Body of pancreas (tissue), 4 donors: Measurements from ENCODE around the gene HOXB3. TPM values are rescaled to one million over a fixed set of nuclear protein-coding genes. Genes with fewer than 3 reads are reported as not detected.

Source experiments
- ATAC-seq: fragments of 150-250 bp; one replicate; pipeline ENCODE4 v1.9.1; 2016
- DNase-seq, 4 donors: peaks; one replicate each; pipeline ENCODE4 v3.0.0-alpha.2; 2019
- H3K27ac ChIP-seq, 4 donors: fragments of 200-600 bp; sonication (generic); 1 replicate in 3 of 4; 2 replicates in 1 of 4; pipeline versions ENCODE4 v1.5.1 to v1.6.1; 2016 to 2019; ENCODE audit warnings: mild to moderate bottlenecking in 1 of 4, mixed read lengths in 1 of 4, moderate library complexity in 1 of 4
- H3K27me3 ChIP-seq, 2 donors: fragments of 200-600 bp; sonication (generic); one replicate each; pipeline ENCODE4 v1.6.0; 2016; ENCODE audit warnings: mild to moderate bottlenecking in 1 of 2
- H3K36me3 ChIP-seq, 2 donors: fragments of 200-600 bp; sonication (generic); replicated peaks in 1 of 2; 2 replicates each; pipeline ENCODE4 v1.5.1; 2016; ENCODE audit warnings: low read depth in 2 of 2; ENCODE audit not compliant: insufficient read depth in 1 of 2
- H3K4me1 ChIP-seq: fragments of 200-600 bp; sonication (generic); one replicate; pipeline ENCODE4 v1.6.0; 2016
- H3K4me3 ChIP-seq, 2 donors: fragments of 200-600 bp; sonication (generic); 1 replicate in 1 of 2; 2 replicates in 1 of 2; pipeline ENCODE4 v1.5.1; 2016 to 2019
- H3K9me3 ChIP-seq, 3 donors: fragments of 200-600 bp; sonication (generic); 1 replicate in 2 of 3; 2 replicates in 1 of 3; pipeline ENCODE4 v1.5.1; 2016
- POLR2A ChIP-seq, 3 donors: fragments of 450-650 bp; IDR thresholded peaks; one replicate each; pipeline ENCODE4 v1.6.1; 2016; ENCODE audit warnings: antibody characterized with exemption in 3 of 3, mild to moderate bottlenecking in 2 of 3
- WGBS, 2 donors: methylation state at CpG; one replicate each; pipeline ENCODE4 v1.1.5; 2017; 5-methylcytosine and 5-hydroxymethylcytosine counted together
- intact Hi-C: fragments of 100-400 bp; cut with DNase I; formaldehyde crosslinking; loops from one replicate; pipeline ENCODE4 v1.15.1; 2023
- total RNA-seq, 2 donors: library from RNA; depleted of rRNA; stranded (reverse); fragments of >200 nt; gene quantifications; one replicate each; pipeline ENCODE4 v1.1.0, GENCODE V29; 2016
- TF ChIP-seq, protein P1 (sequence below), 7 experiments: fragments of 450-650 bp in 4 of 7; fragments of 200-600 bp in 3 of 7; sonication (generic) in 3 of 7; IDR thresholded peaks; one replicate each; pipeline ENCODE4 v1.5.1; 2016 to 2019; ENCODE audit warnings: antibody characterized with exemption in 7 of 7

HOXB3 gene
- total RNA-seq, 2 donors from 2014 or later, result 2.9 TPM; not detected in 1

DNA sequence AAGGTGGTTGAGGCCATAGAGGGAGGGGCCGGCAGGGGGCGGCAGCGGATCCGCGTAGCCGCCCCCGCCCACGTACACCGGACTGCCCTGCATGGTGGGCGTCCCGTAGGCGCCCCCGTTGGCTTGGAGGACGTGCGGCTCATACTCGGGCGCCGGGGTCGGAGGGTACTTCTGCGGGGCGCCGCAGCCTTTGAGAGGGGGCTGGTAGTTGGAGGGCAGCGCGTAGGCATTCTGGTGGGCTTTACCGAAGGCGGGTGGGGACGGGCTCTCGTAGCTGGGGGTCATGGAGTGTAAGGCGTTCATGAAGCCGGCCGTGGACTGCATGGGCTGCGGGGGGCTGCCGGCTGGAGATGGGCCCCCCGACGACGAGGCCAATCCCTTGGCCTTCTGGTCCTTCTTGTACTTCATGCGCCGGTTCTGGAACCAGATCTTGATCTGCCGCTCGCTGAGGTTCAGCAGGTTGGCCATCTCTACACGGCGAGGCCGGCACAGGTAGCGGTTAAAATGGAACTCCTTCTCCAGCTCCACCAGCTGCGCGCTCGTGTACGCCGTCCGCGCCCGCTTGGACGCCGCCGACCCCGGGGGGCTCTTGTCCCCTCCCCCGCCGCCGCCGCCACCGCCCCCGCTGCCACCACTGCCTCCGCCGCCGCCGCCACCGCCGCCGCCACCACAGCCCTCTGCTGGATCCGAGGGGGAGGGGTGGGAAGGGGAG, 39.4 kb downstream of the HOXB3 start:
- no peak overlapping the region for H3K4me3 ChIP-seq
- H3K9me3 ChIP-seq, result no peaks in the 10 kb centered on the region
- peaks cover 29% of the 10 kb centered on the region for H3K4me1 ChIP-seq
- WGBS, 2 donors, result 26 to 33% methylated on average over 14 to 53 of the region's 70 CpGs
- peaks cover 0 to 28% of the 10 kb centered on the region in 2 donors for H3K27me3 ChIP-seq
- DNase-seq (no peak), ATAC-seq (no peak)
- intact Hi-C loops, result no loop called here
- H3K36me3 ChIP-seq, result no peaks in the 10 kb centered on the region
- TF ChIP-seq, protein P1, sequence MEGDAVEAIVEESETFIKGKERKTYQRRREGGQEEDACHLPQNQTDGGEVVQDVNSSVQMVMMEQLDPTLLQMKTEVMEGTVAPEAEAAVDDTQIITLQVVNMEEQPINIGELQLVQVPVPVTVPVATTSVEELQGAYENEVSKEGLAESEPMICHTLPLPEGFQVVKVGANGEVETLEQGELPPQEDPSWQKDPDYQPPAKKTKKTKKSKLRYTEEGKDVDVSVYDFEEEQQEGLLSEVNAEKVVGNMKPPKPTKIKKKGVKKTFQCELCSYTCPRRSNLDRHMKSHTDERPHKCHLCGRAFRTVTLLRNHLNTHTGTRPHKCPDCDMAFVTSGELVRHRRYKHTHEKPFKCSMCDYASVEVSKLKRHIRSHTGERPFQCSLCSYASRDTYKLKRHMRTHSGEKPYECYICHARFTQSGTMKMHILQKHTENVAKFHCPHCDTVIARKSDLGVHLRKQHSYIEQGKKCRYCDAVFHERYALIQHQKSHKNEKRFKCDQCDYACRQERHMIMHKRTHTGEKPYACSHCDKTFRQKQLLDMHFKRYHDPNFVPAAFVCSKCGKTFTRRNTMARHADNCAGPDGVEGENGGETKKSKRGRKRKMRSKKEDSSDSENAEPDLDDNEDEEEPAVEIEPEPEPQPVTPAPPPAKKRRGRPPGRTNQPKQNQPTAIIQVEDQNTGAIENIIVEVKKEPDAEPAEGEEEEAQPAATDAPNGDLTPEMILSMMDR (IDR thresholded peaks at IDR 0.05), result no peak
- no peak for TF ChIP-seq POLR2A (IDR thresholded peaks at IDR 0.05)
- peak overlapping the region in 1 of 4 donors; percentile 7 for H3K27ac ChIP-seq

DNA sequence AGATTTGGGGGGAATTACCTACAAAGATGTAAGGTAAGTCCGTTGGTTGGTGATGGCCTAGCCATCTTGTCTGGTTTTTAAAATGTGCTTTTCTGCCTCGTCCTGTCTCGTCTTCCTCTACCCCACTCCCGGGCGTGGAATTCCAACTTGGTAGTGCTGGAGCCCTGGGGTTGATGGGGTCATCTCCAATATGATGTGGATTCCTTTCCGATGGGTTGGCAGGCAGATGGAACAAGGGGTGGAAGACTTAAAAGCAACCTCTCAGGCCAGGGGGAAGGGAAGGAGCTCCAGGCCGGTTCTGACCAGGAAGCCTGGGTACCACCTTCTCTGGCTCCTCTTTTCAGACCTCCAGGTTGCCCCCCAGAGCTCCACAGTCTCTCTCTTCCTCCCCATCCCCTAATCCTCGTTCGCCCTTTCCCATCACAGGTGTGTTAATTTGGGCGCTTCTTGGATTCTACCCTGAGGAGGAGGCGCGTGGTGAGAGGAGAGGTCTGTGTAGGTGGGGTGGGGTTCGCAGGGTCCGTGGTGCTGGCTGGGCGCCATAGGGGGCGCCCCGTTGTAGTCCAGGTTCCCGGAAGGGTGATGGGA, 40.0 kb downstream of the HOXB3 start:
- Histone ChIP-seq H3K4me3 (no peak overlapping the region), H3K4me1 (peaks cover 28% of the 10 kb centered on the region), H3K27me3 (peaks cover 0 to 28% of the 10 kb centered on the region in 2 donors), H3K27ac (peak overlapping the region in 1 of 4 donors; percentile 7), H3K36me3 (no peaks in the 10 kb centered on the region), H3K9me3 (no peaks in the 10 kb centered on the region)
- WGBS, 2 donors, result 54 to 55% methylated on average over 17 to 18 of the region's 18 CpGs
- ATAC-seq (no peak), DNase-seq (no peak)
- TF ChIP-seq, protein P1 (IDR thresholded peaks at IDR 0.05), result no peak
- intact Hi-C loops, result no loop called here

DNA sequence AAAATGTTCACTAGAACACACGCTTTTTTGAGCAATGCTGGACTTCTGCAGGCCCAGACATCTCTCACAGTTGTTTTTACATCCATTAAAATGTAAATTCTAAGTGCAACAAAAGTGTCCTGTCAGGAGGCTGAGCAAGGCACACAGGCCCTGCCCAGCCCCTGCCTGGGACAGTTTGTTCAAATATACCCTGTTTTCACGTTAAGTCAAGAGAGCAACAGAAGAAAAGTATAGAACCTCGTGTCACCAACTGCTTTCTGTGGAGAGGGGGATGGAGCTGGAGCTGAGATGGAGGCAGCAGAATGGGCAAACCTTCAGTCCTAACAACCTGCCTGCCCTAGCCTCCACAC, 40.8 kb downstream of the HOXB3 start:
- intact Hi-C loops, result no loop called here
- Histone ChIP-seq H3K4me1 (peaks cover 20% of the 10 kb centered on the region), H3K27ac (no peak overlapping the region), H3K4me3 (no peak overlapping the region), H3K36me3 (no peaks in the 10 kb centered on the region), H3K27me3 (peaks cover 0 to 26% of the 10 kb centered on the region in 2 donors), H3K9me3 (no peaks in the 10 kb centered on the region)
- WGBS, 2 donors, result 54 to 64% methylated on average over 3 of the region's 3 CpGs
- ATAC-seq, result no peak
- no peak for DNase-seq
- no peak for TF ChIP-seq POLR2A (IDR thresholded peaks at IDR 0.05)
- TF ChIP-seq, protein P1 (IDR thresholded peaks at IDR 0.05), result no peak

DNA sequence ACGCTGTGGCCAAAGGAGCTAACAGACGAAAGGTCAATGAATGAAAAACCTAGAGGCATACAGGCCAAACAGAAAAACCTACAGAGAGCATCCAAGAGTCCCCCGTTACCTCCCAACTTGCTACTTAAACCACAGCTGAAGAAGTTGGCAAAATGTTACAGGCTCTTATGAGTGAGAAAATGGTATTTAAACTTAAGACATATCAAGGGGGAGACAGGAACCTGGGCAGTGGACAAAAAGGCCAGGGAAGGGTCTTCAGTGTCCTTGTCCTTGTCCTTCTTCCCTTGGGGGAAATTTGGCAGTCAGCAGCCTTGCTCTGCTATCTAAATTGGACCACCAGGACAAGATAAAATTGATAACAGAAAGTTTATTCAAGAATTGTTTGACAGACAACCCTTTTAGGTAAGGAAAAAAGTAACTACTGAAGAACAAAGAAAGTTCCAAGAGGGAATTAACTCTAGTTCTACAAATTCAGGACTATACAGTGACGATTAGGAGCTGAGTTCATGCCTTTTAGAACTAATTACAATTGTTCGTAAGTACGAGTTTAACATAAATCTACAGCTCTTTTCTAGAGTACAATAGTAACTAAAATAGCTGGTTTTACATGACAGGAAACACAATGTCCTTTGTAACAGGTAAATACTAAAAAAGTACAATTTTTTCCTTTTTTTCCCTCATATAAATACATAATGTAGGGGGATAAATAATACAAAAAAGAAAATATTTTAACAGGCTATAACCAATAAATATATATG, 41.3 kb downstream of the HOXB3 start:
- 67 to 72% methylated on average over 6 of the region's 6 CpGs for WGBS, 2 donors
- DNase-seq, result no peak
- Histone ChIP-seq H3K4me1 (peaks cover 23% of the 10 kb centered on the region), H3K9me3 (no peaks in the 10 kb centered on the region), H3K36me3 (no peaks in the 10 kb centered on the region), H3K4me3 (no peak overlapping the region), H3K27me3 (peaks cover 0 to 31% of the 10 kb centered on the region in 2 donors), H3K27ac (peak overlapping the region in 1 of 4 donors; percentile 12)
- TF ChIP-seq, protein P1 (IDR thresholded peaks at IDR 0.05), result no peak
- TF ChIP-seq POLR2A (IDR thresholded peaks at IDR 0.05), result no peak
- intact Hi-C loops, result no loop called here
- no peak for ATAC-seq
